Activated CD8-positive, alpha-beta T cell treated with anti-CD3 and anti-CD28 coated beads for 36 hours (primary cell): ENCODE measurements around the gene NKX2-1. TPM values are rescaled to one million over a fixed set of nuclear protein-coding genes. Genes with fewer than 3 reads are reported as not detected.

Source experiments
- ATAC-seq: fragments of 200-7000 bp; cut with Tn5 transposase; one replicate; pipeline ENCODE4 v1.10.0; 2021; ENCODE audit warnings: mild to moderate bottlenecking, moderate library complexity
- CTCF ChIA-PET: fragments of 350-600 bp; sonication (Branson Sonifier 250); formaldehyde crosslinking; loops from one replicate; lab custom pipeline; 2021; ENCODE audit warnings: antibody characterized with exemption; lab: Charles Lee
- POLR2A ChIA-PET: fragments of 350-600 bp; sonication (Branson Sonifier 250); formaldehyde crosslinking; loops from one replicate; lab custom pipeline; 2021; ENCODE audit warnings: antibody characterized with exemption; lab: Charles Lee
- DNase-seq: peaks from one replicate; pipeline ENCODE4 v3.0.0-alpha.2; 2020
- H3K27ac Mint-ChIP-seq: one replicate; pipeline ENCODE4 v1.8.0; 2021; ENCODE audit warnings: mild to moderate bottlenecking, mixed read lengths
- H3K27me3 Mint-ChIP-seq: one replicate; pipeline ENCODE4 v1.8.0; 2021; ENCODE audit warnings: mixed read lengths
- H3K36me3 Mint-ChIP-seq: one replicate; pipeline ENCODE4 v1.8.0; 2021; ENCODE audit warnings: low read depth, mixed read lengths
- H3K4me1 Mint-ChIP-seq: one replicate; pipeline ENCODE4 v1.8.0; 2021; ENCODE audit warnings: low read depth, mixed read lengths
- H3K4me3 Mint-ChIP-seq: one replicate; pipeline ENCODE4 v1.8.0; 2021; ENCODE audit warnings: mild to moderate bottlenecking, moderate library complexity, mixed read lengths
- H3K9me3 Mint-ChIP-seq: one replicate; pipeline ENCODE4 v1.8.0; 2021; ENCODE audit warnings: mixed read lengths
- intact Hi-C: fragments of 100-400 bp; cut with micrococcal nuclease; formaldehyde crosslinking; loops from one replicate; pipeline ENCODE4 v1.10.0; 2022
- total RNA-seq, 2 experiments: library from RNA; stranded (reverse); gene quantifications; one replicate each; pipeline ENCODE4 v1.2.3, GENCODE V29; 2021
- TF ChIP-seq, protein P1 (sequence below): fragments of 200-600 bp; IDR thresholded peaks from one replicate; pipeline ENCODE4 v1.8.0; 2022; ENCODE audit warnings: antibody characterized with exemption, mild to moderate bottlenecking

Gene NKX2-1
- total RNA-seq, 2 experiments from 2014 or later = 0.25 TPM; not detected in 1

GRCh38 chr14:36467332-36467731, 52.7 kb downstream of the NKX2-1 start:
- ChIA-PET POLR2A (no interaction called here), CTCF (interaction anchor here (0.6 to 1.7 kb wide), 2 partner anchors 9 to 93 kb away, joined by 3 to 5 read pairs; no protein-coding TSS in a partner anchor)
- intact Hi-C loops = no loop called here
- TF ChIP-seq, protein P1, sequence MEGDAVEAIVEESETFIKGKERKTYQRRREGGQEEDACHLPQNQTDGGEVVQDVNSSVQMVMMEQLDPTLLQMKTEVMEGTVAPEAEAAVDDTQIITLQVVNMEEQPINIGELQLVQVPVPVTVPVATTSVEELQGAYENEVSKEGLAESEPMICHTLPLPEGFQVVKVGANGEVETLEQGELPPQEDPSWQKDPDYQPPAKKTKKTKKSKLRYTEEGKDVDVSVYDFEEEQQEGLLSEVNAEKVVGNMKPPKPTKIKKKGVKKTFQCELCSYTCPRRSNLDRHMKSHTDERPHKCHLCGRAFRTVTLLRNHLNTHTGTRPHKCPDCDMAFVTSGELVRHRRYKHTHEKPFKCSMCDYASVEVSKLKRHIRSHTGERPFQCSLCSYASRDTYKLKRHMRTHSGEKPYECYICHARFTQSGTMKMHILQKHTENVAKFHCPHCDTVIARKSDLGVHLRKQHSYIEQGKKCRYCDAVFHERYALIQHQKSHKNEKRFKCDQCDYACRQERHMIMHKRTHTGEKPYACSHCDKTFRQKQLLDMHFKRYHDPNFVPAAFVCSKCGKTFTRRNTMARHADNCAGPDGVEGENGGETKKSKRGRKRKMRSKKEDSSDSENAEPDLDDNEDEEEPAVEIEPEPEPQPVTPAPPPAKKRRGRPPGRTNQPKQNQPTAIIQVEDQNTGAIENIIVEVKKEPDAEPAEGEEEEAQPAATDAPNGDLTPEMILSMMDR = no peak
- Mint-ChIP-seq H3K27me3 (peaks cover 1% of the 10 kb centered on the region), H3K4me3 (no peak overlapping the region), H3K36me3 (no peaks in the 10 kb centered on the region), H3K4me1 (no peaks in the 10 kb centered on the region), H3K27ac (no peak overlapping the region), H3K9me3 (no peaks in the 10 kb centered on the region)
- no peak for DNase-seq
- no peak for ATAC-seq

Other genes starting within 250 kb of the NKX2-1 start
- 10 to 100 TPM; 29.4 to 31.0 TPM for gene MBIP, start 199.6 kb downstream of the NKX2-1 start, total RNA-seq
- gene NKX2-8, start 62.4 kb upstream of the NKX2-1 start, total RNA-seq = not detected
- not detected for gene PAX9, start 141.6 kb upstream of the NKX2-1 start, total RNA-seq